ENCODE data around the gene CAPG.

Gene CAPG

DNA sequence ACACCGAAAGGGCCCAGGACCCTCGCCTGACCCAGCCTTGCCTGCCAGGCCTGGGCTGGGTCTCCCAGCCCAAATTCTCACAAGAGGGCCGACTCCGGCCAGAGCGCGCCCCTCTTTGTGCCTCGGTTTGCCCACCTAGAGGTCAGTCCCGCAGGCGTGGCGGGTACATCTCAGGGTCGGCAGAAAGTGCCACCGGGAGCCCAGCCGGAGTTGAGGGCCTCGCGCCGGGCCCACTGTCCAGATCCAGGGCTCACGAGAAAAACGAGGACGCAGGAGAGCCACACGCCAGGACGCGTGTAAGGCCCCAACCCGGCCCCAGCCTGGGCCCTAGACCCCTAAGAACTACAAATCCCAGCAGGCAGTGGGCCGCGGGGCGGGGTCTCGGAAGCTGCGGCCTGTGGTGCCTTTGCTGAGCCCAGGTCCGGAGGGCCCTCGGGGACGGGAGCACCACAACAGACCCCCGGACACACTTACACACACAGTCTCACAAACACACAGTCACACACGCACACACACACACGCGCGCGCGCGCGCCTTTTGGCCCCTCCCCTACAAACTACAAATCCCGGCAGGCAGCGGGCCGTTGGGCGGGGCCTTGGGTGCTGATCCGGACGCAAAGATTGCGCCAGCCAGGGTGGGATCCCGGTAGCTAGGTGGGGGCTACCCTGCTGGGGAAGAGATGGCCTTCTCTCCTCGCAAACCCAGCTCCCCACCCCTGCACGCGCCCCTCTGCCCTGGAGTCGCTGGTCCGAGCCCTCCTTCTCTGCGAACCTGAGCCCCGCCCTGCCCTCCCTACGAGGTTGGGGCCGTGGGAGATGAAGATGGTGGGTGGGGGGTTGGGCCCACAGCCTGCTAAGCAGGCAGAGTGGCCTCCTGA, 8.2 kb upstream of the CAPG start, which contains the start of gene SH2D6 (continued):
- TF ChIP-seq, protein P1, sequence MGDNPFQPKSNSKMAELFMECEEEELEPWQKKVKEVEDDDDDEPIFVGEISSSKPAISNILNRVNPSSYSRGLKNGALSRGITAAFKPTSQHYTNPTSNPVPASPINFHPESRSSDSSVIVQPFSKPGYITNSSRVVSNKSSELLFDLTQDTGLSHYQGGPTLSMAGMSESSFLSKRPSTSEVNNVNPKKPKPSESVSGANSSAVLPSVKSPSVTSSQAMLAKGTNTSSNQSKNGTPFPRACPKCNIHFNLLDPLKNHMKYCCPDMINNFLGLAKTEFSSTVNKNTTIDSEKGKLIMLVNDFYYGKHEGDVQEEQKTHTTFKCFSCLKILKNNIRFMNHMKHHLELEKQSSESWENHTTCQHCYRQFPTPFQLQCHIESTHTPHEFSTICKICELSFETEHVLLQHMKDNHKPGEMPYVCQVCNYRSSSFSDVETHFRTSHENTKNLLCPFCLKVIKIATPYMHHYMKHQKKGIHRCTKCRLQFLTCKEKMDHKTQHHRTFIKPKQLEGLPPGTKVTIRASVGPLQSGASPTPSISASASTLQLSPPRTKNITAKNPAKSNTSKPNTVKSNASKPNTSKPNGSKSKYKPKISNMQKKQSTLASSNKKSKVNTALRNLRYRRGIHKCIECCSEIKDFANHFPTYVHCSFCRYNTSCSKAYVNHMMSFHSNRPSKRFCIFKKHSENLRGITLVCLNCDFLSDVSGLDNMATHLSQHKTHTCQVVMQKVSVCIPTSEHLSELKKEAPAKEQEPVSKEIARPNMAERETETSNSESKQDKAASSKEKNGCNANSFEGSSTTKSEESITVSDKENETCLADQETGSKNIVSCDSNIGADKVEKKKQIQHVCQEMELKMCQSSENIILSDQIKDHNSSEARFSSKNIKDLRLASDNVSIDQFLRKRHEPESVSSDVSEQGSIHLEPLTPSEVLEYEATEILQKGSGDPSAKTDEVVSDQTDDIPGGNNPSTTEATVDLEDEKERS (tag by site-specific recombination; IDR thresholded peaks at IDR 0.05): no peak
- no peak for TF ChIP-seq ZNF202 (tag by site-specific recombination; IDR thresholded peaks at IDR 0.05; ENCODE audit: borderline replicate concordance)
- TF ChIP-seq ZNF529 (tag by site-specific recombination; IDR thresholded peaks at IDR 0.05; ENCODE audit: insufficient replicate concordance): no peak
- TF ChIP-seq ZNF24 (tag by site-specific recombination; IDR thresholded peaks at IDR 0.05): 0 out of 2 replicates have a peak, but pooled peaks have one; percentile 67
- TF ChIP-seq MZF1 (tag by site-specific recombination; IDR thresholded peaks at IDR 0.05; ENCODE audit: borderline replicate concordance): no peak
- no peak for TF ChIP-seq BCL11B (tag by site-specific recombination; IDR thresholded peaks at IDR 0.05; ENCODE audit: low read depth)
- TF ChIP-seq, protein P2, sequence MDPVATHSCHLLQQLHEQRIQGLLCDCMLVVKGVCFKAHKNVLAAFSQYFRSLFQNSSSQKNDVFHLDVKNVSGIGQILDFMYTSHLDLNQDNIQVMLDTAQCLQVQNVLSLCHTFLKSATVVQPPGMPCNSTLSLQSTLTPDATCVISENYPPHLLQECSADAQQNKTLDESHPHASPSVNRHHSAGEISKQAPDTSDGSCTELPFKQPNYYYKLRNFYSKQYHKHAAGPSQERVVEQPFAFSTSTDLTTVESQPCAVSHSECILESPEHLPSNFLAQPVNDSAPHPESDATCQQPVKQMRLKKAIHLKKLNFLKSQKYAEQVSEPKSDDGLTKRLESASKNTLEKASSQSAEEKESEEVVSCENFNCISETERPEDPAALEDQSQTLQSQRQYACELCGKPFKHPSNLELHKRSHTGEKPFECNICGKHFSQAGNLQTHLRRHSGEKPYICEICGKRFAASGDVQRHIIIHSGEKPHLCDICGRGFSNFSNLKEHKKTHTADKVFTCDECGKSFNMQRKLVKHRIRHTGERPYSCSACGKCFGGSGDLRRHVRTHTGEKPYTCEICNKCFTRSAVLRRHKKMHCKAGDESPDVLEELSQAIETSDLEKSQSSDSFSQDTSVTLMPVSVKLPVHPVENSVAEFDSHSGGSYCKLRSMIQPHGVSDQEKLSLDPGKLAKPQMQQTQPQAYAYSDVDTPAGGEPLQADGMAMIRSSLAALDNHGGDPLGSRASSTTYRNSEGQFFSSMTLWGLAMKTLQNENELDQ (tag by site-specific recombination; IDR thresholded peaks at IDR 0.05; ENCODE audit: low read depth): no peak
- peak; percentile 96 for TF ChIP-seq KLF8 (tag by site-specific recombination; IDR thresholded peaks at IDR 0.05)
- TF ChIP-seq, protein P3, sequence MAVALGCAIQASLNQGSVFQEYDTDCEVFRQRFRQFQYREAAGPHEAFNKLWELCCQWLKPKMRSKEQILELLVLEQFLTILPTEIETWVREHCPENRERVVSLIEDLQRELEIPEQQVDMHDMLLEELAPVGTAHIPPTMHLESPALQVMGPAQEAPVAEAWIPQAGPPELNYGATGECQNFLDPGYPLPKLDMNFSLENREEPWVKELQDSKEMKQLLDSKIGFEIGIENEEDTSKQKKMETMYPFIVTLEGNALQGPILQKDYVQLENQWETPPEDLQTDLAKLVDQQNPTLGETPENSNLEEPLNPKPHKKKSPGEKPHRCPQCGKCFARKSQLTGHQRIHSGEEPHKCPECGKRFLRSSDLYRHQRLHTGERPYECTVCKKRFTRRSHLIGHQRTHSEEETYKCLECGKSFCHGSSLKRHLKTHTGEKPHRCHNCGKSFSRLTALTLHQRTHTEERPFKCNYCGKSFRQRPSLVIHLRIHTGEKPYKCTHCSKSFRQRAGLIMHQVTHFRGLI (tag by site-specific recombination; IDR thresholded peaks at IDR 0.05): peak; percentile 16; the same call in 1 of the 2 replicates
- TF ChIP-seq PRDM1 (tag by site-specific recombination; IDR thresholded peaks at IDR 0.05): no peak
- peak; percentile 57 for TF ChIP-seq SP2 (tag by site-specific recombination; IDR thresholded peaks at IDR 0.05)
- TF ChIP-seq ZSCAN30 (tag by site-specific recombination; IDR thresholded peaks at IDR 0.05): peak; percentile 14; the same call in 1 of the 2 replicates
- TF ChIP-seq ZNF423 (tag by site-specific recombination; IDR thresholded peaks at IDR 0.05): 0 out of 2 replicates have a peak, but pooled peaks have one; percentile 16
- TF ChIP-seq, protein P4, sequence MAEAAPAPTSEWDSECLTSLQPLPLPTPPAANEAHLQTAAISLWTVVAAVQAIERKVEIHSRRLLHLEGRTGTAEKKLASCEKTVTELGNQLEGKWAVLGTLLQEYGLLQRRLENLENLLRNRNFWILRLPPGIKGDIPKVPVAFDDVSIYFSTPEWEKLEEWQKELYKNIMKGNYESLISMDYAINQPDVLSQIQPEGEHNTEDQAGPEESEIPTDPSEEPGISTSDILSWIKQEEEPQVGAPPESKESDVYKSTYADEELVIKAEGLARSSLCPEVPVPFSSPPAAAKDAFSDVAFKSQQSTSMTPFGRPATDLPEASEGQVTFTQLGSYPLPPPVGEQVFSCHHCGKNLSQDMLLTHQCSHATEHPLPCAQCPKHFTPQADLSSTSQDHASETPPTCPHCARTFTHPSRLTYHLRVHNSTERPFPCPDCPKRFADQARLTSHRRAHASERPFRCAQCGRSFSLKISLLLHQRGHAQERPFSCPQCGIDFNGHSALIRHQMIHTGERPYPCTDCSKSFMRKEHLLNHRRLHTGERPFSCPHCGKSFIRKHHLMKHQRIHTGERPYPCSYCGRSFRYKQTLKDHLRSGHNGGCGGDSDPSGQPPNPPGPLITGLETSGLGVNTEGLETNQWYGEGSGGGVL (tag by site-specific recombination; IDR thresholded peaks at IDR 0.05): peak; percentile 57
- no peak for TF ChIP-seq GLI4 (tag by site-specific recombination; IDR thresholded peaks at IDR 0.05)
- TF ChIP-seq KLF1 (tag by site-specific recombination; IDR thresholded peaks at IDR 0.05): peak; percentile 67; the same call in 1 of the 2 replicates
- TF ChIP-seq, protein P5, sequence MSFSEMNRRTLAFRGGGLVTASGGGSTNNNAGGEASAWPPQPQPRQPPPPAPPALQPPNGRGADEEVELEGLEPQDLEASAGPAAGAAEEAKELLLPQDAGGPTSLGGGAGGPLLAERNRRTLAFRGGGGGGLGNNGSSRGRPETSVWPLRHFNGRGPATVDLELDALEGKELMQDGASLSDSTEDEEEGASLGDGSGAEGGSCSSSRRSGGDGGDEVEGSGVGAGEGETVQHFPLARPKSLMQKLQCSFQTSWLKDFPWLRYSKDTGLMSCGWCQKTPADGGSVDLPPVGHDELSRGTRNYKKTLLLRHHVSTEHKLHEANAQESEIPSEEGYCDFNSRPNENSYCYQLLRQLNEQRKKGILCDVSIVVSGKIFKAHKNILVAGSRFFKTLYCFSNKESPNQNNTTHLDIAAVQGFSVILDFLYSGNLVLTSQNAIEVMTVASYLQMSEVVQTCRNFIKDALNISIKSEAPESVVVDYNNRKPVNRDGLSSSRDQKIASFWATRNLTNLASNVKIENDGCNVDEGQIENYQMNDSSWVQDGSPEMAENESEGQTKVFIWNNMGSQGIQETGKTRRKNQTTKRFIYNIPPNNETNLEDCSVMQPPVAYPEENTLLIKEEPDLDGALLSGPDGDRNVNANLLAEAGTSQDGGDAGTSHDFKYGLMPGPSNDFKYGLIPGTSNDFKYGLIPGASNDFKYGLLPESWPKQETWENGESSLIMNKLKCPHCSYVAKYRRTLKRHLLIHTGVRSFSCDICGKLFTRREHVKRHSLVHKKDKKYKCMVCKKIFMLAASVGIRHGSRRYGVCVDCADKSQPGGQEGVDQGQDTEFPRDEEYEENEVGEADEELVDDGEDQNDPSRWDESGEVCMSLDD (tag by site-specific recombination; IDR thresholded peaks at IDR 0.05): 0 out of 2 replicates have a peak, but pooled peaks have one; percentile 22
- TF ChIP-seq ZNF558 (tag by site-specific recombination; IDR thresholded peaks at IDR 0.05): no peak
- TF ChIP-seq ZBTB48 (tag by site-specific recombination; IDR thresholded peaks at IDR 0.05): peak; percentile 77
- TF ChIP-seq, protein P6, sequence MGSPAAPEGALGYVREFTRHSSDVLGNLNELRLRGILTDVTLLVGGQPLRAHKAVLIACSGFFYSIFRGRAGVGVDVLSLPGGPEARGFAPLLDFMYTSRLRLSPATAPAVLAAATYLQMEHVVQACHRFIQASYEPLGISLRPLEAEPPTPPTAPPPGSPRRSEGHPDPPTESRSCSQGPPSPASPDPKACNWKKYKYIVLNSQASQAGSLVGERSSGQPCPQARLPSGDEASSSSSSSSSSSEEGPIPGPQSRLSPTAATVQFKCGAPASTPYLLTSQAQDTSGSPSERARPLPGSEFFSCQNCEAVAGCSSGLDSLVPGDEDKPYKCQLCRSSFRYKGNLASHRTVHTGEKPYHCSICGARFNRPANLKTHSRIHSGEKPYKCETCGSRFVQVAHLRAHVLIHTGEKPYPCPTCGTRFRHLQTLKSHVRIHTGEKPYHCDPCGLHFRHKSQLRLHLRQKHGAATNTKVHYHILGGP (tag by site-specific recombination; IDR thresholded peaks at IDR 0.05): no peak
- TF ChIP-seq ZBTB21 (tag by site-specific recombination; IDR thresholded peaks at IDR 0.05): no peak
- TF ChIP-seq ZNF394 (tag by site-specific recombination; IDR thresholded peaks at IDR 0.05; ENCODE audit: borderline replicate concordance): peak; percentile 43; the same call in 1 of the 2 replicates
- peak; percentile 59; the same call in 1 of the 2 replicates for TF ChIP-seq ZBTB8A (tag by site-specific recombination; IDR thresholded peaks at IDR 0.05)
- TF ChIP-seq ZNF677 (tag by site-specific recombination; IDR thresholded peaks at IDR 0.05): no peak
- TF ChIP-seq ZNF221 (tag by site-specific recombination; IDR thresholded peaks at IDR 0.05; ENCODE audit: borderline replicate concordance): no peak

Measured in HEK293 (cell line).